WTC11 (cell line): ENCODE data around the gene OR5P2.

Experiments used
- ESRRA ChIP-seq: sonication (generic); formaldehyde crosslinking; IDR thresholded peaks from 2 replicates; pipeline ENCODE4 v1.8.1; 2022; ENCODE audit warnings: mild to moderate bottlenecking, missing genetic modification reagents, borderline replicate concordance
- IRF2 ChIP-seq: sonication (generic); formaldehyde crosslinking; IDR thresholded peaks from 2 replicates; pipeline ENCODE4 v1.8.0; 2022; ENCODE audit warnings: low read depth, missing genetic modification reagents, borderline replicate concordance
- TEAD4 ChIP-seq: sonication (generic); formaldehyde crosslinking; IDR thresholded peaks from 2 replicates; pipeline ENCODE4 v1.8.0; 2022; ENCODE audit warnings: mild to moderate bottlenecking, missing genetic modification reagents
- TF ChIP-seq, protein P1 (sequence below): sonication (generic); formaldehyde crosslinking; IDR thresholded peaks from 2 replicates; pipeline ENCODE4 v1.8.1; 2022; ENCODE audit warnings: low read depth, mild to moderate bottlenecking, moderate library complexity, missing genetic modification reagents, borderline replicate concordance
- TF ChIP-seq, protein P2 (sequence below): sonication (generic); formaldehyde crosslinking; IDR thresholded peaks from 2 replicates; pipeline ENCODE4 v1.8.1; 2023; ENCODE audit warnings: mild to moderate bottlenecking, missing genetic modification reagents, moderate library complexity
- TF ChIP-seq, protein P3 (sequence below): fragments of 200-600 bp; IDR thresholded peaks from 2 replicates; pipeline ENCODE4 v1.8.0; 2022; ENCODE audit warnings: antibody characterized with exemption
- TF ChIP-seq, protein P4 (sequence below): sonication (generic); formaldehyde crosslinking; IDR thresholded peaks from 2 replicates; pipeline ENCODE4 v1.8.0; 2022; ENCODE audit warnings: mild to moderate bottlenecking, missing genetic modification reagents
- TF ChIP-seq, protein P5 (sequence below): sonication (generic); formaldehyde crosslinking; IDR thresholded peaks from 2 replicates; pipeline ENCODE4 v1.8.0; 2023; ENCODE audit warnings: mild to moderate bottlenecking, missing genetic modification reagents

DNA sequence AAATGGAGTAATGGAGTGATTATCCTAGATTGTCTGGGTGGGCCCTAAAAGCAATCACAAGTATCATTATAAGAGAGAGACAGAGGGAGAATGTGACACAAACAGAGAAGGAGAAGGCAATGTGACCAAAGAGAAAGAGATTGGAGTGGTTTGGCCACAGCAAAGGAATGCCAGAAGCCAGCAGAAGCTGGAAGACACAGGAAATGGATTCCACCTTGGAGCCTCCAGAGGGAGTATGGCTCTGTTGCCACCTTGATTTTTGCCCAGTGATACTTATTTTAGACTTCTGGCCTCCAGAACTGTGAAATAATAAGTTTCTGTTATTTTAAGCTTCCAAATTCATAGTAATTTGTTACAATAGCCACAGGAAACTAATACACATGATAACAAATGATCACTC, 36.8 kb upstream of the OR5P2 start:
- TF ChIP-seq TEAD4, result no peak
- TF ChIP-seq, protein P1, sequence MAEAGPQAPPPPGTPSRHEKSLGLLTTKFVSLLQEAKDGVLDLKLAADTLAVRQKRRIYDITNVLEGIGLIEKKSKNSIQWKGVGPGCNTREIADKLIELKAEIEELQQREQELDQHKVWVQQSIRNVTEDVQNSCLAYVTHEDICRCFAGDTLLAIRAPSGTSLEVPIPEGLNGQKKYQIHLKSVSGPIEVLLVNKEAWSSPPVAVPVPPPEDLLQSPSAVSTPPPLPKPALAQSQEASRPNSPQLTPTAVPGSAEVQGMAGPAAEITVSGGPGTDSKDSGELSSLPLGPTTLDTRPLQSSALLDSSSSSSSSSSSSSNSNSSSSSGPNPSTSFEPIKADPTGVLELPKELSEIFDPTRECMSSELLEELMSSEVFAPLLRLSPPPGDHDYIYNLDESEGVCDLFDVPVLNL, result no peak
- TF ChIP-seq, protein P2, sequence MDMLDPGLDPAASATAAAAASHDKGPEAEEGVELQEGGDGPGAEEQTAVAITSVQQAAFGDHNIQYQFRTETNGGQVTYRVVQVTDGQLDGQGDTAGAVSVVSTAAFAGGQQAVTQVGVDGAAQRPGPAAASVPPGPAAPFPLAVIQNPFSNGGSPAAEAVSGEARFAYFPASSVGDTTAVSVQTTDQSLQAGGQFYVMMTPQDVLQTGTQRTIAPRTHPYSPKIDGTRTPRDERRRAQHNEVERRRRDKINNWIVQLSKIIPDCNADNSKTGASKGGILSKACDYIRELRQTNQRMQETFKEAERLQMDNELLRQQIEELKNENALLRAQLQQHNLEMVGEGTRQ (CRISPR knock-in tag), result no peak
- TF ChIP-seq, protein P3, sequence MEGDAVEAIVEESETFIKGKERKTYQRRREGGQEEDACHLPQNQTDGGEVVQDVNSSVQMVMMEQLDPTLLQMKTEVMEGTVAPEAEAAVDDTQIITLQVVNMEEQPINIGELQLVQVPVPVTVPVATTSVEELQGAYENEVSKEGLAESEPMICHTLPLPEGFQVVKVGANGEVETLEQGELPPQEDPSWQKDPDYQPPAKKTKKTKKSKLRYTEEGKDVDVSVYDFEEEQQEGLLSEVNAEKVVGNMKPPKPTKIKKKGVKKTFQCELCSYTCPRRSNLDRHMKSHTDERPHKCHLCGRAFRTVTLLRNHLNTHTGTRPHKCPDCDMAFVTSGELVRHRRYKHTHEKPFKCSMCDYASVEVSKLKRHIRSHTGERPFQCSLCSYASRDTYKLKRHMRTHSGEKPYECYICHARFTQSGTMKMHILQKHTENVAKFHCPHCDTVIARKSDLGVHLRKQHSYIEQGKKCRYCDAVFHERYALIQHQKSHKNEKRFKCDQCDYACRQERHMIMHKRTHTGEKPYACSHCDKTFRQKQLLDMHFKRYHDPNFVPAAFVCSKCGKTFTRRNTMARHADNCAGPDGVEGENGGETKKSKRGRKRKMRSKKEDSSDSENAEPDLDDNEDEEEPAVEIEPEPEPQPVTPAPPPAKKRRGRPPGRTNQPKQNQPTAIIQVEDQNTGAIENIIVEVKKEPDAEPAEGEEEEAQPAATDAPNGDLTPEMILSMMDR, result no peak
- TF ChIP-seq, protein P4, sequence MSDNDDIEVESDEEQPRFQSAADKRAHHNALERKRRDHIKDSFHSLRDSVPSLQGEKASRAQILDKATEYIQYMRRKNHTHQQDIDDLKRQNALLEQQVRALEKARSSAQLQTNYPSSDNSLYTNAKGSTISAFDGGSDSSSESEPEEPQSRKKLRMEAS (CRISPR knock-in tag), result no peak
- no peak for TF ChIP-seq IRF2 (CRISPR knock-in tag)
- TF ChIP-seq, protein P5, sequence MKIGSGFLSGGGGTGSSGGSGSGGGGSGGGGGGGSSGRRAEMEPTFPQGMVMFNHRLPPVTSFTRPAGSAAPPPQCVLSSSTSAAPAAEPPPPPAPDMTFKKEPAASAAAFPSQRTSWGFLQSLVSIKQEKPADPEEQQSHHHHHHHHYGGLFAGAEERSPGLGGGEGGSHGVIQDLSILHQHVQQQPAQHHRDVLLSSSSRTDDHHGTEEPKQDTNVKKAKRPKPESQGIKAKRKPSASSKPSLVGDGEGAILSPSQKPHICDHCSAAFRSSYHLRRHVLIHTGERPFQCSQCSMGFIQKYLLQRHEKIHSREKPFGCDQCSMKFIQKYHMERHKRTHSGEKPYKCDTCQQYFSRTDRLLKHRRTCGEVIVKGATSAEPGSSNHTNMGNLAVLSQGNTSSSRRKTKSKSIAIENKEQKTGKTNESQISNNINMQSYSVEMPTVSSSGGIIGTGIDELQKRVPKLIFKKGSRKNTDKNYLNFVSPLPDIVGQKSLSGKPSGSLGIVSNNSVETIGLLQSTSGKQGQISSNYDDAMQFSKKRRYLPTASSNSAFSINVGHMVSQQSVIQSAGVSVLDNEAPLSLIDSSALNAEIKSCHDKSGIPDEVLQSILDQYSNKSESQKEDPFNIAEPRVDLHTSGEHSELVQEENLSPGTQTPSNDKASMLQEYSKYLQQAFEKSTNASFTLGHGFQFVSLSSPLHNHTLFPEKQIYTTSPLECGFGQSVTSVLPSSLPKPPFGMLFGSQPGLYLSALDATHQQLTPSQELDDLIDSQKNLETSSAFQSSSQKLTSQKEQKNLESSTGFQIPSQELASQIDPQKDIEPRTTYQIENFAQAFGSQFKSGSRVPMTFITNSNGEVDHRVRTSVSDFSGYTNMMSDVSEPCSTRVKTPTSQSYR (CRISPR knock-in tag), result no peak
- no peak for TF ChIP-seq ESRRA (CRISPR knock-in tag)
